Measurements from ENCODE around the gene STOML1.

STOML1 gene

GRCh38 chr15:73955861-73956742 lies 36.0 kb downstream of the STOML1 start:
- TF ChIP-seq, protein P1, sequence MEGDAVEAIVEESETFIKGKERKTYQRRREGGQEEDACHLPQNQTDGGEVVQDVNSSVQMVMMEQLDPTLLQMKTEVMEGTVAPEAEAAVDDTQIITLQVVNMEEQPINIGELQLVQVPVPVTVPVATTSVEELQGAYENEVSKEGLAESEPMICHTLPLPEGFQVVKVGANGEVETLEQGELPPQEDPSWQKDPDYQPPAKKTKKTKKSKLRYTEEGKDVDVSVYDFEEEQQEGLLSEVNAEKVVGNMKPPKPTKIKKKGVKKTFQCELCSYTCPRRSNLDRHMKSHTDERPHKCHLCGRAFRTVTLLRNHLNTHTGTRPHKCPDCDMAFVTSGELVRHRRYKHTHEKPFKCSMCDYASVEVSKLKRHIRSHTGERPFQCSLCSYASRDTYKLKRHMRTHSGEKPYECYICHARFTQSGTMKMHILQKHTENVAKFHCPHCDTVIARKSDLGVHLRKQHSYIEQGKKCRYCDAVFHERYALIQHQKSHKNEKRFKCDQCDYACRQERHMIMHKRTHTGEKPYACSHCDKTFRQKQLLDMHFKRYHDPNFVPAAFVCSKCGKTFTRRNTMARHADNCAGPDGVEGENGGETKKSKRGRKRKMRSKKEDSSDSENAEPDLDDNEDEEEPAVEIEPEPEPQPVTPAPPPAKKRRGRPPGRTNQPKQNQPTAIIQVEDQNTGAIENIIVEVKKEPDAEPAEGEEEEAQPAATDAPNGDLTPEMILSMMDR (IDR thresholded peaks at IDR 0.05; ENCODE audit: control insufficient read depth, extremely low read depth, insufficient read depth): no peak
- no peak for DNase-seq (ENCODE audit: low read depth)
- no peak overlapping the region for H3K4me3 ChIP-seq (ENCODE audit: low read depth, low read length)

GRCh38 chr15:73955326-73955725 lies 36.8 kb downstream of the STOML1 start:
- DNase-seq (ENCODE audit: low read depth): no peak
- TF ChIP-seq, protein P1 (IDR thresholded peaks at IDR 0.05; ENCODE audit: control insufficient read depth, extremely low read depth, insufficient read depth): no peak
- H3K4me3 ChIP-seq (ENCODE audit: low read depth, low read length): no peak overlapping the region

GRCh38 chr15:73954188-73955145 lies 37.6 kb downstream of the STOML1 start:
- DNase-seq (ENCODE audit: low read depth): no peak
- no peak overlapping the region for H3K4me3 ChIP-seq (ENCODE audit: low read depth, low read length)
- TF ChIP-seq, protein P1 (IDR thresholded peaks at IDR 0.05; ENCODE audit: control insufficient read depth, extremely low read depth, insufficient read depth): no peak

DNA sequence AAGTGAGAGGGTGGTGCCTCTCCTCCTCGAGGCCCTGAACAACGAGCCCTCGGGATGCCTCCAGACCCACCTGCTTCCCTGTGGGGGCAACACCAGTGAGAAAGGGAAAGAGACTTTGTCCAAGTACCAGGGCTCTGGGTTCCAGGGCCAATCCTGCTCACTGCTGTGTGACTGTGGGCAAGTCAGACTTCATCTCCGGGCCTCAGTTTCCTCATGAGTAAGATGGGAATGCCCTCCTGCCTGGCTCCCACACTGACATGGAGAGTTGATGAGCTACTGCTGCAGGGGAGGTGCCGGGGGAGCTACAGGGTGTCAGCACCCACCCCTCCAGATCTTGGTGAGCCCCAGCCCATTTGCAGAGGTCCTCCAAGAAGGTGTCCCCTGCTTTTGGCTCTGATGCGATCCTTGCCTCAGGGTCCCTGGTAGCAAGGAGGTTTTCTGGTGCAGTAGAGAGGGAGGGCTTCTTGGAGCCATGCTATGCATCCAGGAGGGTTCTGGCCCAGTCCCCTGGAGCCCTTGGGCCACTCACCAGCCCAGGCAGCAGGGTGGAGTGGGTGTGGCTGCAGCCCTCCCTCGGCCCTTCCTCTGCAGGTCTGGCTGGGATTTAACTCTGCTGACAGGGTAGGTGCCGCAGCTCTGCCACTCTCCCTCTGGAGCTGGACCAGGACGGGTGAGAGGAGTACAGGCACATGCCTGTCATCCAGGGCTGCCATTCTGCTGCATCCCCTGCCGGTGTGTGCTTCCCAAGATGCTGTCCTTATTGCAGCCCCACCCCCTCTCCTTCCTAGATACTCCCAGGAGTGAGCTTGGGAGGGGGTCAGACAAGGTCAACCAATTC lies 39.0 kb downstream of the STOML1 start:
- DNase-seq (ENCODE audit: low read depth): no peak
- TF ChIP-seq, protein P1 (IDR thresholded peaks at IDR 0.05; ENCODE audit: control insufficient read depth, extremely low read depth, insufficient read depth): no peak
- H3K4me3 ChIP-seq (ENCODE audit: low read depth, low read length): no peak overlapping the region

DNA sequence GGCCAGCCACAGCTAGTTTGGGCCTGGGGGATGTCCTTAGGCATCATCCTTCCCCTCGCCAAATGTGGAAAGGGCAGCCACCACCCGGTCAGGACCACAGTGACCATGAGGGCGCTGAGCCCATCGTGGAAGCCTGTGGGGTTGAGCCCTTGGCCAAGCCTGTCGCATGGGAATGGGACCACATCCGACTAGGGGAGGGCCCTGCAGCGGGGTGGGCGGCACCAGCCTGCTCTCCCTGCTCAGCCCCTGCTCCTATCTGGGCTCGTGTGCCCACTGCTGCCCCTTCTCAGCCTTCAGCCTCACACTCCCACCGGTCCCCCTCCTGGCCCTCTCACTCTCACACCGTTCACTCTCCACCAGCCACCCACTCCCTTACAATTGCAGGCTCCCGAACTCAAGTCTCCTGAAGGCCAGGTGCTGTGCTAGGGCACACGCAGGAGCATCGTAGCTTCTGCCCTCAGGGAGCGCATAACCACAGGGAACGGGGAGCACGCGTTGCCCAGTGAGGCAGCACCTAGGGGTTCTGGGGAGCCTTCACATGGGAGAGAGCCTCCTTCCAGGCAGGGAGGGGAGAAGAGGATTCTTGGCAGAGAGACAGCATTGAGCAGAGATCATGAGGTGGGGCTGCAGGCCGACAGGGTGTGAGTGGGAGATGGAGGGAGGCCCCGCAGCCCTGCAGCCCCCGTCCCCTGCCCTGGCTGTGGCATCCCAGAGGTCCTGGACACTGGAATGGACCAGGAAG lies 39.8 kb downstream of the STOML1 start:
- DNase-seq (ENCODE audit: low read depth): no peak
- TF ChIP-seq, protein P1 (IDR thresholded peaks at IDR 0.05; ENCODE audit: control insufficient read depth, extremely low read depth, insufficient read depth): no peak
- H3K4me3 ChIP-seq (ENCODE audit: low read depth, low read length): no peak overlapping the region

GRCh38 chr15:73951601-73952000 lies 40.5 kb downstream of the STOML1 start:
- TF ChIP-seq, protein P1 (IDR thresholded peaks at IDR 0.05; ENCODE audit: control insufficient read depth, extremely low read depth, insufficient read depth): no peak
- no peak for DNase-seq (ENCODE audit: low read depth)
- H3K4me3 ChIP-seq (ENCODE audit: low read depth, low read length): no peak overlapping the region
